Measurements from ENCODE around the gene SNAI3. TPM values are rescaled to one million over a fixed set of nuclear protein-coding genes. Genes with fewer than 3 reads are reported as not detected.

Gene SNAI3
- under 0.01 and 0.05 TPM in 2 replicates for total RNA-seq

DNA sequence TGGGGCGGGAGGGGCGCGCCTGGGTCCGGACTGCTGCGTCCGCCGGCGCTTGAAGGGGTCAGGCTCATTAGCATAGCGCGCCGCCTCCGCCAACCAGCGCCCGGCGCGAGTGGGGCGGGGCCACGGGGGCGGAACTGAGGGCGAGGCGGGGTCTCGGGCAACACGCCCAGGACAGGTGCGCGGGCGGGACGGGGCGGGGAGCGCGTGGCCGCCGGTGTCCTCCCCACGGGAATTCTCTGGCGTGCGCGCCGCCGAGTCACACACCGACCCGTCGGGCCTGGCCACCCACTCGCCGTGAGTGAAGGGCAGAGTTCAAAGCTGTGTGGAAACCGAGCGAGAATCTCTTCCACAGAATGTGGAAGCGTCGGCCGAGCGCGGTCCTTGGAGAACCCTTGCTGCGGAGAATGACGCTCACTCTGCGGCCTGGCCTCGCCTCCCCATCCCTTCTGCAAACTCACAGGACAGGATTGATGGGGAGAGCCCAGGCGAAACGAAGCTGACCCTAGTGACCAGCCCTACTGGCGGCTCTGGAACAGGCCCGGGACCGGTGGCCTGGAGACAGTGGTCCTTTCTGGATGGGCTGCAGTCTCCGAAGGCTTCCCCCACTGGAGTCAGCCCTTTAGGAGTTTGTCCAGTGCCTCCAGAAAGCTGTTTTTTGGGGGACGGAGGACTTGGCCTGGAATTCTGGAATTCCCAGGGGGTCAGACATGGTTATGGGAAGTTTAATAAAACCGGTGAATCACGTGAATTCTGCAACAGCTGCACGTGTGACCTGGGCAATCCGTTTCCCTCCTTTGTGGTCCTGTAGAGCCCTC, at the start of gene SNAI3:
Gene SNAI3, minus strand, starts transcription at position 69 of the 815 bp plus-strand sequence. CDS start 101 bp downstream, outside the sequence.

DNA sequence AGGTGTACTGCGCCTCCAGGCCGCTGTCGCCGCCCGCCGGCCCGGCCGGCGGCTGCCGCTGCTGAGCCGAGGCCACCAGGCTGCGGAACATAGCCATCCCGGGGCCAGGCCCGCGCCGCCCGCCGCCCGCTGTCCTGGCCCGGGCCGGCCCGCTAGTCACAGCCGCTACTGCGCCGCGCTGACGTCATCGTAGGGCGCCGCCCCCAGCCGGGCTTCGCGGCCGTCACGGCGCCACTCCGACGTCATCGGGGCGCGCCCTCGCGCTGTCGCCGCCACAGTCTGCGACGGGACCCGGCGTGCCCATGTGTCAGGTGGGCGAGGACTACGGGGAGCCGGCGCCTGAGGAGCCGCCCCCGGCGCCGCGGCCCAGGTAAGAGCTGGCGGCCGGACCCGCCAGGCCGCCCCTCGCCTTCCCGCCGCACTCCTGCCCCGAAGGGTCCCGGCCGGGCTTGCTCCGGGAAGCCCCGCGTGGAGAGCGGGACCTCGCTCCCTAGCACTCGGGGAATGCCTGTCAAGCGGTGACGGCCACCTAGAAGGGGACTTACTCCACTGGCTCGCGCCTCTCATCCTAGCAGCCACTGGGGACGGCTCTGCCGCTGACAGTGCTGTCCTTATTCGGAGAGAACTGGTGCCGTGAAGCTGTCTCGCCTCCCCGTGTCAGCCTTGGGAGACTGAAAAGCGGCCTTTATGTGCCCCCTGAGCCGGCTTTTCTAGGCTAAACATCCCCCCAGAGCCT, 20.1 kb upstream of the SNAI3 start, which contains the start of the genes CTU2 and RNF166:
Gene CTU2, plus strand, starts transcription at position 275 of the 736 bp plus-strand sequence. Its CDS starts 28 bp downstream, at position 303.
Gene RNF166, minus strand, starts transcription at position 180 of the 736 bp plus-strand sequence. Its CDS starts 83 bp downstream, at position 97.

DNA sequence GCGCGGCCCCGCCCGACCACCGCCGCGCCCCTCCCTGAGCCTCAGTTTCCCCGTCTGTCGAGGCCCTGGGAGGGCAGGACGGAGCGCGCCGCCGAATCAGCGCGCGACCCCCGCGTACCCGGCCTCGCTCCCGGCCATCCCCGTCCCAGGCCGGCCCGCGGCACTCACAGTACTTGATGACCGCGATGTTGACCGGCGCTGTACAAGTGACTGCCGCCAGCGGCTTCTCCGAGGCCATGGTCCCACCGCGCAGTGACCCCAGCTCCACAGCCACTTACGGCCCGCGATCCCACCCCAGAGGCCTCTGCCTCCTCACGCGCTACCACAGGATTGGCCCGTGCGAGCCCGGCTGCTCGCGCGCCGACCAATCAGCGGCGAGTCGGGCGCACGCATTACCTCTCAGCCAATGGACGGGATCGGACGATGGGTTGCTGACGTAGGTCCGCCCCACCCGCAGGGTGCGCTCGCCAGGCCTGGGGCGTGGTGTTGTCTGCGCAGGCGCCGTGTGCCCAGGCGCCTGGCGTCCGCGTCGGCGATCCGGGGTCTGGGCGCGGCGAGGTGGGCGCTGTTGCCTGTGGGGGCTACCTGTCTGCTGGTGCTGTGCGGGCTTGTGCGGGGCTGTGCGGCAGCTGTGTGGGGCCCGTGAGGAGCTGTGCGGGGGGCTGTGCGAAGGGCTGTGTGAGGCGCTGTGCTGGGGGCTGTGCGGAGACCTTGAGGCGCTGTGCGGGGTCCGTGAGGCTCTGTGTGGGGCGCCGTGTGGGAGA, 23.3 kb downstream of the SNAI3 start, which contains the start of gene MVD:
Gene MVD, minus strand, starts transcription at position 249 of the 764 bp plus-strand sequence. Its CDS starts 11 bp downstream, at position 238.

DNA sequence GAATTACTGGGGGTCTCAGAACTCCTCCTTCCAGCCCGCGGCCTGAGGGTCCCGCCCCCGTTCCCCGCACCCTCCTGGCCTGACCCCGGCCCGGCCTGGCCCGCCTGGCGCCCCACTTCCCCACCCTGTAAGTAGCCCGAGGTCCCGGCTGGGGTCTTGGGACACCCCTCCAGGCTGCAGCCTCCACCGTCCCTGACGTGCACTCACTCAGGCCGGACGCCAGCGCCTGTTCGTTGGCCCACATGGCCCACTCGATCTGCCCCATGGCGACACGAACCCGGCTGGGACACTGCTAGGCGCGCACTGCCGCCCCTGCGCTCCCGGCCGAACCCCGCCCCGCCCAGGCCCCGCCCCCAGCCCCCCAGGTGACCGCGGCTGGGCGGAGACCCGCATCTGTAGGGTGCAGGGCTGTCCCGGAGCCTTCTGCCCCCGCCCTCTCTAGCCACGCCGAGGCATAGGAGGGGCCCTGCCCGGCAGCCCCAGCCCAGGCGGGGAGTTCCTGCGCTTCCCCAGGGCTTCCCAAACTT, 35.5 kb downstream of the SNAI3 start, which contains the start of gene CYBA:
Gene CYBA, minus strand, starts transcription at position 305 of the 527 bp plus-strand sequence. Its CDS starts 40 bp downstream, at position 265.

DNA sequence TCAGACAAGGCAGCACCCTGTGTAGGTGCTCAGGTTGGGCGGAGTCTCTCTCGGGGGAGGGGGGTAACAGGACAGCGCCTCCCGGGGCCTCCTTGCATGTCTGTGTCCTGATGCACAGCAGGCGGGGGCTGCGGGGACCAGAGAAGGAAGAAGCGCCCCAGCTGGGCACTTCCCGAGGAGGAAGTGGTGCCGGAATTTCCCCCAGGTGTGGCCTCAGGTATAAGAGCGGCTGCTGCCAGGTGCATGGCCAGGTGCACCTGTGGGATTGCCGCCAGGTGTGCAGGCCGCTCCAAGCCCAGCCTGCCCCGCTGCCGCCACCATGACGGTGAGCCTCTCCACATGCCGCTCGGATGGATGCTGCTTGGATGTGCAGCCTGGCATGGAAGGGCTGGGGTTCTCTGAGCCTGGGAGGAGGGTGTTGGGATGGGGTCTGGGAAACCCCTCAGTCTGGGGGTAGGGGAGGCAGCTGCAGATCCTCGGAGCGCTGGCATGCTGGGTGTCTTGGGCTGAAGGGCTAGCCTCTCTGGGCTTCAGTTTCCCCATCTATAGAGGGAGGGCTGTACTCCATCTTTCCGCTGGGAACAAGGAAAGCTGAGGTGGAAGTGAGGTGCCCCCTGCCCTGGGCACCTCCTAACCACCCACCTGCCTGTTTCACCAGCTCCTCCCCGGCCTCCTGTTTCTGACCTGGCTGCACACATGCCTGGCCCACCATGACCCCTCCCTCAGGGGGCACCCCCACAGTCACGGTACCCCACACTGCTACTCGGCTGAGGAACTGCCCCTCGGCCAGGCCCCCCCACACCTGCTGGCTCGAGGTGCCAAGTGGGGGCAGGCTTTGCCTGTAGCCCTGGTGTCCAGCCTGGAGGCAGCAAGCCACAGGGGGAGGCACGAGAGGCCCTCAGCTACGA, 47.7 kb downstream of the SNAI3 start, which contains the start of gene IL17C:
Gene IL17C, plus strand, starts transcription at position 250 of the 908 bp plus-strand sequence. Its CDS starts 70 bp downstream, at position 320.

Other genes with a start within 250 kb of the SNAI3 start
- 3.9 and 6.0 TPM in 2 replicates for gene ZFPM1, start 233.2 kb downstream of the SNAI3 start, total RNA-seq
- gene ZC3H18, start 116.1 kb downstream of the SNAI3 start, total RNA-seq = 11.0 and 18.2 TPM in 2 replicates
- gene IL17C, start 47.9 kb downstream of the SNAI3 start, total RNA-seq = 0.23 TPM in 1 of 2 replicates, not detected in the other
- 118 and 194 TPM in 2 replicates for gene CYBA, start 35.5 kb downstream of the SNAI3 start, total RNA-seq
- gene MVD, start 23.4 kb downstream of the SNAI3 start, total RNA-seq = 89.1 and 116 TPM in 2 replicates
- gene RNF166, start 19.9 kb upstream of the SNAI3 start, total RNA-seq = 9.7 and 10.1 TPM in 2 replicates
- gene CTU2, start 20.0 kb upstream of the SNAI3 start, total RNA-seq = 13.5 and 14.3 TPM in 2 replicates
- 296 and 312 TPM in 2 replicates for gene PIEZO1, start 98.7 kb upstream of the SNAI3 start, total RNA-seq
- gene CDT1, start 117.3 kb upstream of the SNAI3 start, total RNA-seq = 0.30 and 6.1 TPM in 2 replicates
- 42.2 and 89.5 TPM in 2 replicates for gene APRT, start 125.4 kb upstream of the SNAI3 start, total RNA-seq
- gene GALNS, start 170.4 kb upstream of the SNAI3 start, total RNA-seq = 35.9 and 41.8 TPM in 2 replicates
- gene TRAPPC2L, start 170.6 kb upstream of the SNAI3 start, total RNA-seq = 26.4 and 39.5 TPM in 2 replicates
- gene PABPN1L, start 180.2 kb upstream of the SNAI3 start, total RNA-seq = not detected in 2 replicates

Measured in smooth muscle cell of the umbilical artery (primary cell).